ENCODE data around the gene OR2AT4. TPM values are rescaled to one million over a fixed set of nuclear protein-coding genes. Genes with fewer than 3 reads are reported as not detected.
"Not testable (repeated sequence)": the region's sequence is repeated elsewhere in the genome, so short reads cannot be mapped to it uniquely, and the experiment has no call there.

The OR2AT4 gene
- total and polyA plus RNA-seq, 2 experiments from 2014 or later, result not detected

DNA sequence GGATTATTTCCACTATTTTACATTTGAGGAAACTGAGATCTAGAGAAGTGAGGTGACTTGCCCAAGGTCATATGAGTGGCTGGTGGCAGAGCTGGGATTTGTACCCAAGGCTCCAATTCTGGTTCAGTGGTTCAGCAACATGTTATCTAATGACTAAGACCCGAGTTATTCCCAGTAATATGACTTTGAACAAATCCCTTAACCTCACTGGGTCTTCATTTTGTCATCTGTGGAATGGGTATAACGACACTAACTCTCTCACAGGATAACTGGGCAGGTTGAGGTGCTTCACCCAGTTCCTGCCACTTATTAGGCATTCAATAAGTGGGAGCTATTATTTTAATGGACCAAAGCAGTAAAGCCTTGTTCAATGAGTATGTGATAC, 489 bp upstream of the OR2AT4 start:
- in situ Hi-C loops (cut with MboI), result no loop called here
- WGBS, 2 experiments (ENCODE audit: low coverage in 1 of 2, low lambda C conversion rate in 2 of 2, missing lambda C conversion rate in 2 of 2), result 45% methylated on average over 2 of the region's 2 CpGs
- TF ChIP-seq EZH2 (IDR thresholded peaks at IDR 0.05; ENCODE audit: insufficient read depth, poor library complexity, severe bottlenecking), result no peak
- TF ChIP-seq EZH2phosphoT487 (IDR thresholded peaks at IDR 0.05; ENCODE audit: insufficient read depth, low read depth), result no peak

DNA sequence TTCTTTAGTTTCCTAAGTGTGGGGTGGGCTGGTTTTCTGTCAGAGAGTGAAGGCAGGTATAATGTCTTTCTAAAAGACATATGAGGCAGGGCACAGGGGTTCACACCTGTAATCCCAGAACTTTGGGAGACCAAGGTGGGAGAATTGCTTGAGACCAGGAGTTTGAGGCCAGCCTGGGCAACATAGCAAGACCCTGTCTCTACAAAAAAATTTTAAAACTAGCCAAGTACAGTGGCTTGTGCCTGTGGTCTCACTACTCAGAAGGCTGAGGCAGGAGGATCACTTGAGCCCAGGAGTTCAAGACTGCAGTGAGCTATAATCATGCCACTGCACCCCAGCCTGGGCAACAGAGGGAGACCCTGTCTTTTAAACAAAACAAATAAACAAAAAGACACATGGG, 2.3 kb downstream of the OR2AT4 start:
- H3K9ac ChIP-seq; H3K27ac ChIP-seq; H3K4me3 ChIP-seq; DNase-seq; H2AFZ ChIP-seq; H3K36me3 ChIP-seq (ENCODE audit: low read depth); H3K4me2 ChIP-seq (ENCODE audit: unreplicated experiment); H3K9me3 ChIP-seq (ENCODE audit: low read depth); H3K9me2 ChIP-seq (ENCODE audit: insufficient read depth); in situ Hi-C loops (cut with MboI); H3K4me1 ChIP-seq (ENCODE audit: insufficient read depth); H3K79me2 ChIP-seq (ENCODE audit: insufficient read depth); H4K20me1 ChIP-seq (ENCODE audit: insufficient read depth); H3F3A ChIP-seq (ENCODE audit: insufficient read depth): not testable (repeated sequence)
- peaks cover 57% of the 10 kb centered on the region for H3K27me3 ChIP-seq (replicated peaks; ENCODE audit: insufficient read depth)

More for the DNA sequence above, 489 bp upstream of the OR2AT4 start:
- no peak overlapping the region for H3K4me3 ChIP-seq
- no peaks in the 10 kb centered on the region for H3K9me3 ChIP-seq (ENCODE audit: low read depth)
- H3K27ac ChIP-seq, result no peak overlapping the region
- H3K79me2 ChIP-seq (ENCODE audit: insufficient read depth), result no peaks in the 10 kb centered on the region
- H2AFZ ChIP-seq, result no peak overlapping the region
- 0 out of 2 replicates have a peak, but pooled peaks cover 5% of the 10 kb centered on the region for H3K4me1 ChIP-seq (ENCODE audit: insufficient read depth)
- H3K9ac ChIP-seq, result no peak overlapping the region
- no peaks in the 10 kb centered on the region for H3K9me2 ChIP-seq (ENCODE audit: insufficient read depth)
- DNase-seq, result no peak
- no peaks in the 10 kb centered on the region for H4K20me1 ChIP-seq (ENCODE audit: insufficient read depth)
- no peaks in the 10 kb centered on the region for H3F3A ChIP-seq (ENCODE audit: insufficient read depth)
- H3K27me3 ChIP-seq (replicated peaks; ENCODE audit: insufficient read depth), result peaks cover 53% of the 10 kb centered on the region
- no peak overlapping the region for H3K4me2 ChIP-seq (ENCODE audit: unreplicated experiment)
- H3K36me3 ChIP-seq (ENCODE audit: low read depth), result no peaks in the 10 kb centered on the region

DNA sequence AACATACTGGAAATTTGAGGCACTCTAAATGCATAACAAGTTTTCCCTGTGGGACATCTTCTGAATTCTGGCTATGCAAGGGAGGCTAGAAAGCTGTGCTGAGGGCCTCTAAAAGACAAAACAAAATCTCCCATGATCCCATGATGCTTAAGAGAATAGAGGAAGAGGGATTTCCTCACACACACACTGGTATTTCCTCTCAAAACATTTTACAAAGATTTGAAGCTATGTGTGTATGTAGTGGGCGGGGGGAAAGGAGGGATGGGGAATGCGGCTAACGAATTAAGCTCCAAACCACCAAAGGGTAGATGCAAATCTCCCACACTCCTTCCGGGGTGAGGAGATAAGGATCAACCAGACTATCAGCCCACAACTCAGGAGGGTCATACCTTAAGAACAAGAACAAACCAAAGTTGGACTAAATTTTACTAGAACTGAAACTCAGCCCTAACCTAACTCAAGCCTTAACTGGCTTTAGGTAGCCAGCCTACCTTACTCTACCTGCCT, 6.0 kb downstream of the OR2AT4 start:
- Histone ChIP-seq H4K20me1 (ENCODE audit: insufficient read depth) (no peaks in the 10 kb centered on the region), H3K79me2 (ENCODE audit: insufficient read depth) (no peaks in the 10 kb centered on the region), H3K4me2 (ENCODE audit: unreplicated experiment) (no peak overlapping the region), H2AFZ (no peak overlapping the region), H3K9me2 (ENCODE audit: insufficient read depth) (no peaks in the 10 kb centered on the region), H3F3A (ENCODE audit: insufficient read depth) (no peaks in the 10 kb centered on the region), H3K4me1 (ENCODE audit: insufficient read depth) (no peaks in the 10 kb centered on the region), H3K27ac (no peak overlapping the region), H3K9me3 (ENCODE audit: low read depth) (no peaks in the 10 kb centered on the region), H3K27me3 (replicated peaks; ENCODE audit: insufficient read depth) (peaks cover 50% of the 10 kb centered on the region), H3K36me3 (ENCODE audit: low read depth) (no peaks in the 10 kb centered on the region), H3K4me3 (no peak overlapping the region), H3K9ac (no peak overlapping the region)
- WGBS, 2 experiments (ENCODE audit: low coverage in 1 of 2, low lambda C conversion rate in 2 of 2, missing lambda C conversion rate in 2 of 2), result 65 to 76% methylated on average over 4 of the region's 4 CpGs
- TF ChIP-seq EZH2 (IDR thresholded peaks at IDR 0.05; ENCODE audit: insufficient read depth, poor library complexity, severe bottlenecking) (no peak), EZH2phosphoT487 (IDR thresholded peaks at IDR 0.05; ENCODE audit: insufficient read depth, low read depth) (no peak)
- no peak for DNase-seq
- in situ Hi-C loops (cut with MboI), result no loop called here

DNA sequence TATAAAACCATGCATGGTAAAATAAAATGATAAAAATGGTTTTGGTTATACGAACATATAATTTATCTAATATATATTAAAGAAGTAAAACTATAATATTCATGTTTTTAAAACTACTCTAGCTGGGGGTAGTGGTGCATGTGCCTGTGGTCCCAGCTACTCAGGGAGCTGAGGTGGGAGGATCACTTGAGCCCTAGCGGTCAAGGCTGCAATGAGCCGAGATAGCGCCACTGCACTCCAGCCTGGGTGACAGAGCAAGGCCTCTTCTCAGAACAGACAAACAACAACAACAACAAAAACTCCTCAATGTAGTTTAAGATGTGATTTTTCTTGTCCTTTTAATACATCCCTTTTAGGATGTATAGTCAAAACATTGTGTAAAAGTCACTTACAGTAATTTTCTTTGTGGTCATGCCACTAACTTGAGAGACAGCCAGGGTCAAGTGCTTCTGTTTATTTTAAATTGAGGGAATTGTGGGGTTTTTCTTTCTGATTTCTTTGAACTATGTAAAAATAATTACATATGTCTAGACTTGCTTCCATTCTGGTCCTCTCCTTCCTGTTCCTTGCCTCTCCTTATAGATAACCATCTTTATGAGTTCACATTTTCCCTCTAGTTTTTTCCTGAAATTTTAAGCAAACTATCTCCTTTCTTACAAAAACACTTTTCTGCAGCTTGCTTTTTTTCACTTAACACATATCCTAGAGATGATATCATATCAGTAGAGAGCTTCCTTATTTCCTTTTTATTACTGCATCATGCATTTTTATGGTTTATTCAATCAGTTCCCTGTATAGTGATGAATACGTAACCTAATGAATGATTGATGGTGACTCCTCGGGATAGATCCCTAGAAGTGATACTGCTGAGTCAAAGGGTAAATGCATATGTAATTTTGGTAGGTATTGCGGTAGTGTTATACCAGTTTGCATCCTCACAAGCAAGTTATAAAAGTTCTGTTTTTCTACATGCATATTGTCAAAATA, 9.1 kb downstream of the OR2AT4 start:
- Histone ChIP-seq H3K27ac (no peak overlapping the region), H3F3A (ENCODE audit: insufficient read depth) (no peaks in the 10 kb centered on the region), H3K27me3 (replicated peaks; ENCODE audit: insufficient read depth) (peaks cover 54% of the 10 kb centered on the region), H3K9me2 (ENCODE audit: insufficient read depth) (no peaks in the 10 kb centered on the region), H3K4me3 (no peak overlapping the region), H3K9ac (no peak overlapping the region), H3K4me1 (ENCODE audit: insufficient read depth) (no peaks in the 10 kb centered on the region), H3K4me2 (ENCODE audit: unreplicated experiment) (no peak overlapping the region), H3K79me2 (ENCODE audit: insufficient read depth) (no peaks in the 10 kb centered on the region), H3K9me3 (ENCODE audit: low read depth) (no peaks in the 10 kb centered on the region), H2AFZ (no peak overlapping the region), H4K20me1 (ENCODE audit: insufficient read depth) (no peaks in the 10 kb centered on the region), H3K36me3 (ENCODE audit: low read depth) (no peaks in the 10 kb centered on the region)
- WGBS, 2 experiments (ENCODE audit: low coverage in 1 of 2, low lambda C conversion rate in 2 of 2, missing lambda C conversion rate in 2 of 2), result 72 to 75% methylated on average over 7 of the region's 7 CpGs
- in situ Hi-C loops (cut with MboI), result no loop called here
- TF ChIP-seq EZH2 (IDR thresholded peaks at IDR 0.05; ENCODE audit: insufficient read depth, poor library complexity, severe bottlenecking) (no peak), EZH2phosphoT487 (IDR thresholded peaks at IDR 0.05; ENCODE audit: insufficient read depth, low read depth) (no peak)
- DNase-seq, result no peak

Measured in GM23248 (cell line).